PFSK-1 (cell line): ENCODE measurements around the gene ERICH4.

Experiments
- FOXP2 ChIP-seq: optimal IDR thresholded peaks from 2 replicates; pipeline ENCODE3; 2011; ENCODE audit warnings: borderline replicate concordance, control low read depth, inconsistent platforms; ENCODE audit not compliant: insufficient read depth; ENCODE audit errors: extremely low read length, extremely low read depth
- POLR2AphosphoS5 ChIP-seq: IDR thresholded peaks from 2 replicates; pipeline ENCODE4 v1.6.1; 2012; ENCODE audit warnings: low read depth, mild to moderate bottlenecking, control low read depth, low read length, moderate library complexity
- REST ChIP-seq, 2 experiments: IDR thresholded peaks; 2 replicates each; pipeline versions ENCODE4 v1.6.1 to v1.8.0; 2011 to 2012; ENCODE audit warnings: low read depth in 2 of 2, low read length in 2 of 2, control low read depth in 1 of 2, inconsistent platforms in 1 of 2, mild to moderate bottlenecking in 1 of 2, moderate library complexity in 1 of 2; ENCODE audit not compliant: insufficient read depth in 1 of 2
- SIN3A ChIP-seq: IDR thresholded peaks from 2 replicates; pipeline ENCODE4 v1.6.1; 2012; ENCODE audit warnings: mild to moderate bottlenecking, low read length, moderate library complexity, borderline replicate concordance; ENCODE audit not compliant: insufficient read depth
- TAF1 ChIP-seq: IDR thresholded peaks from 2 replicates; pipeline ENCODE4 v1.6.1; 2012; ENCODE audit warnings: low read length, control low read depth, borderline replicate concordance; ENCODE audit not compliant: insufficient read depth

The ERICH4 gene

DNA sequence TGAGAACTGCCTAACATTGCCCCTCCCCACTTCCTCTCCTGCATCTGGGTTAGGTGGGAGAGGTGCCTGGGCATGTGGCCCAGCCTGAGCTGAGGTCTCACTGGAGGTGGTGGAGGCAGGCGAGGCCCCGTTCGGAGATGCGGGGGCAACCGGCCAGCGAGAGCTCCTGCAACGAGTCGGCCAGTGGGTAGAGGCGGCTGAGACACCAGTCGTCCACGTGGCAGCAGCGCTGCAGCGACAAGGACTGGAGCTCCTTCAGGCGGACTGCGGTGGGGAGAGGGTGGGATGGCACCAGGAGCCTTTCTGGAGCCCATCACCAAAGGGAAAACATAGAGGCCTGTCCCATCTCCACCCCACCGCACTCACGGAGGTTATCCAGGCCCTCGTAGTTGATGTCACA lies 9.8 kb upstream of the ERICH4 start:
- TF ChIP-seq POLR2AphosphoS5 (no peak), SIN3A (no peak), FOXP2 (no peak), TAF1 (no peak), REST (IDR thresholded peaks at IDR 0.05; ENCODE audit: insufficient read depth in 1 of 2, low read depth in 2 of 2, low read length in 2 of 2) (no peak)

- no peak for TF ChIP-seq POLR2AphosphoS5
- TF ChIP-seq FOXP2: no peak
- no peak for TF ChIP-seq TAF1
- no peak for TF ChIP-seq SIN3A
- TF ChIP-seq REST (IDR thresholded peaks at IDR 0.05; ENCODE audit: insufficient read depth in 1 of 2, low read depth in 2 of 2, low read length in 2 of 2): no peak
Observed at GRCh38 chr19:41434450-41434849, 8.5 kb upstream of the ERICH4 start.

- no peak for TF ChIP-seq SIN3A
- TF ChIP-seq POLR2AphosphoS5: no peak
- no peak for TF ChIP-seq TAF1
Observed at GRCh38 chr19:41435936-41436673, 6.9 kb upstream of the ERICH4 start.

DNA sequence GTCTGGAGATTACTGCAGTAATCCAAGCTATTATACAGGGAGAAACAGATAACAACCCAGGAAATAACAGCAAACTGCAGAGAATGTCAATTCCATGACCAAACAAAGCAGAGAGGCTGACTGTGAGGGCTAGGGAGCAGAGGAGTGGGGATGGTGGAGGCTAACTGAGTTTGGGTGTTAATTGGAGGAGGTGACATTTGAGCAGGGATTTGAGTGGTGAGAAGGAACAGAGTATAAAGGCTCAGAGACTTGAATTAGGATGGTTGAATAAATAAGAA lies 6.3 kb upstream of the ERICH4 start:
- TF ChIP-seq POLR2AphosphoS5 (no peak), REST (IDR thresholded peaks at IDR 0.05; ENCODE audit: insufficient read depth in 1 of 2, low read depth in 2 of 2, low read length in 2 of 2) (no peak), SIN3A (no peak), FOXP2 (no peak), TAF1 (no peak)

GRCh38 chr19:41437944-41438574 lies 4.9 kb upstream of the ERICH4 start:
- TF ChIP-seq SIN3A: no peak
- TF ChIP-seq FOXP2: no peak
- TF ChIP-seq REST (IDR thresholded peaks at IDR 0.05; ENCODE audit: insufficient read depth in 1 of 2, low read depth in 2 of 2, low read length in 2 of 2): no peak
- TF ChIP-seq TAF1: no peak
- TF ChIP-seq POLR2AphosphoS5: no peak
